Kidney epithelial cell (primary cell): ENCODE results near the gene C16orf78. TPM values are rescaled to one million over a fixed set of nuclear protein-coding genes. Genes with fewer than 3 reads are reported as not detected.

ENCODE experiments used
- DNase-seq: peaks from one replicate; pipeline ENCODE4 v3.0.0-alpha.2; 2010; ENCODE audit warnings: low read depth
- H3K27me3 ChIP-seq: 2 replicates; pipeline ENCODE4 v1.6.0; 2011; ENCODE audit warnings: low read length; ENCODE audit not compliant: control insufficient read depth, insufficient read depth
- H3K36me3 ChIP-seq: 2 replicates; pipeline ENCODE4 v1.5.1; 2011; ENCODE audit warnings: low read length; ENCODE audit not compliant: control insufficient read depth, insufficient read depth
- H3K4me3 ChIP-seq: 2 replicates; pipeline ENCODE4 v1.5.1; 2011; ENCODE audit warnings: low read depth, mild to moderate bottlenecking, control low read depth, low read length
- CTCF ChIP-seq: IDR thresholded peaks from 2 replicates; pipeline ENCODE4 v1.5.1; 2011; ENCODE audit warnings: mild to moderate bottlenecking, moderate library complexity, low read length, control low read depth, inconsistent platforms; ENCODE audit not compliant: insufficient read depth, poor library complexity, severe bottlenecking
- total RNA-seq: library from RNA; depleted of rRNA; stranded (reverse); fragments of >200 nt; gene quantifications from 2 replicates; pipeline ENCODE4 v1.2.3, GENCODE V29; 2015

The C16orf78 gene
- total RNA-seq, 1 donor from 2014 or later = not detected

GRCh38 chr16:49369651-49370611 lies 3.7 kb upstream of the C16orf78 start:
- DNase-seq = no peak
- no peaks in the 10 kb centered on the region for H3K27me3 ChIP-seq
- no peak overlapping the region for H3K4me3 ChIP-seq
- TF ChIP-seq CTCF = no peak
- H3K36me3 ChIP-seq = no peaks in the 10 kb centered on the region

DNA sequence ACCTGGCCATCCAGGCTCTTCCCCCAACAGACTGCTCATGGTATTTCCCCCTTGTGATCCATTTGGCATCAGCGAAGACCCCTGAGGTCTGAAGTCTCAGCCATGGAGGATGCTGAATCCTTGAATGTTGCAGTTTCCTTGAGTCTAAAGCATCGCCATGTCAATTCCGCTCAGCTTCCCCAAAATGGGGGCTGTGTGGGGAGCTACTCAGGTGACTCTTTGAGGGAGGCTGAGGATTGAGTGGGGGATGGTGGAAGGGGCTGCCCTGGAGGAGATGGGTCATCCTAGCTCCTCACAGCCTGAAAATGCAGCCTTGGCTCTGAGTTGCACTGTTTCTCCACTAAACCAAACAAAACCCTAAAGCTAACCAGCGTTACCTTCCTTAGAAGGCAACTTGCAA lies 2.6 kb downstream of the C16orf78 start:
- no peak for DNase-seq
- Histone ChIP-seq H3K27me3 (no peaks in the 10 kb centered on the region), H3K4me3 (no peak overlapping the region), H3K36me3 (no peaks in the 10 kb centered on the region)
- no peak for TF ChIP-seq CTCF

GRCh38 chr16:49377196-49377755 lies 3.7 kb downstream of the C16orf78 start:
- Histone ChIP-seq H3K36me3 (no peaks in the 10 kb centered on the region), H3K27me3 (no peaks in the 10 kb centered on the region), H3K4me3 (no peak overlapping the region)
- no peak for TF ChIP-seq CTCF
- no peak for DNase-seq

DNA sequence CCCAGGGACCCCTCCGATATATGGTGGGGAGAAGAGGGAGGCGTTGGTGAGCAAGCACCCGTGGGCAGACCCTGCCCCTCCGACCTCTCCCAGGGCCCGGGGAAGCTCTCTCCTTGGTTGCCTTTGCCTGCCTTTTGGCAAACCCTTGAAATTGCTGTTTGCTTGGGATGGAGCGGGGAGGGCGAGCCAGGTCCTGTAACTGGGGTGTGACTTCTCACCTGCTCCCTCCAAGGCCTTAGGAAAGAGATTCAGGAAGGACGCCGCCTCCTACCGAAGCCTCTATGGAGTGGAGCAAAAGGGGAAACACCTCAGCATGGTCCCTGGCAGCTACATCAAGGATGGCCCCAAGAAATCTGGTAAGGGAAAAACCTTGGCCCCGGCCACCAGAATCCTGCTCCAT lies 4.6 kb downstream of the C16orf78 start:
- DNase-seq = no peak
- no peaks in the 10 kb centered on the region for H3K27me3 ChIP-seq
- no peak for TF ChIP-seq CTCF
- no peak overlapping the region for H3K4me3 ChIP-seq
- no peaks in the 10 kb centered on the region for H3K36me3 ChIP-seq

DNA sequence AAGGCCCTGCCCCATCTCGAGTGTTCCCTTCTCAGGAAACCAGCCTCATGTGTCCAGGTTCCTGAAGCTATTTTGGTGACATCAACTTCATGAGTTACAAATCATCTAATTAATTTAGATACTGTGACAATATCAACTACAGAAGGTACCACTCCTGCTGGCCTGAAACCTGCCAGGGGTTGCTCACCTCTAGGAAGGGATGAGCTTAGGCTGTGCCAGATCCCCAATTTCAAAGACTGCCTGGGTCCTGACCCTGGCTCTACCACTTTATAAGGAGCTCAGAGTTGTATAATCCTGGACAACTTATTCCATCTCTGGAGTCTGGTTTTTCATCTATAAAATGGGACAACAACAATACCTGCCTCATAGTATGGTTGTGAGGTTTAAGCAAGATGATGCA lies 5.2 kb downstream of the C16orf78 start:
- H3K4me3 ChIP-seq = no peak overlapping the region
- no peaks in the 10 kb centered on the region for H3K27me3 ChIP-seq
- DNase-seq = no peak
- no peak for TF ChIP-seq CTCF
- H3K36me3 ChIP-seq = no peaks in the 10 kb centered on the region
